ENCODE measurements around the gene OR5T2. TPM values are rescaled to one million over a fixed set of nuclear protein-coding genes. Genes with fewer than 3 reads are reported as not detected.

The OR5T2 gene
- not detected in 2 replicates for total RNA-seq

GRCh38 chr11:56234155-56234554 lies at the start of gene OR5T2:
TSS of gene OR5T2 (minus strand) at chr11:56234255. CDS start at chr11:56233062, 1,193 bp downstream.

GRCh38 chr11:56273854-56274253 lies 39.8 kb upstream of the OR5T2 start, which contains the start of gene OR5T1:
TSS of gene OR5T1 (plus strand) at chr11:56274154. CDS start at chr11:56275639, 1,485 bp downstream.

GRCh38 chr11:56251954-56252353 lies 17.9 kb upstream of the OR5T2 start, which contains the start of gene OR5T3:
TSS of gene OR5T3 (plus strand) at chr11:56252254. CDS start at chr11:56252254, 0 bp downstream.

Other genes with a start within 250 kb of the OR5T2 start
- not detected in 2 replicates for gene OR5F1, start 239.6 kb downstream of the OR5T2 start, total RNA-seq
- not detected in 2 replicates for gene OR5AS1, start 206.6 kb downstream of the OR5T2 start, total RNA-seq
- gene OR8I2, start 140.9 kb downstream of the OR5T2 start, total RNA-seq, result not detected in 2 replicates
- gene OR8H2, start 130.6 kb downstream of the OR5T2 start, total RNA-seq, result not detected in 2 replicates
- not detected in 2 replicates for gene OR8H3, start 111.9 kb downstream of the OR5T2 start, total RNA-seq
- gene OR8J3, start 94.1 kb downstream of the OR5T2 start, total RNA-seq, result not detected in 2 replicates
- gene OR8K5, start 73.9 kb downstream of the OR5T2 start, total RNA-seq, result not detected in 2 replicates
- gene OR5J2, start 57.6 kb downstream of the OR5T2 start, total RNA-seq, result not detected in 2 replicates
- gene OR5T3, start 18.0 kb upstream of the OR5T2 start, total RNA-seq, result not detected in 2 replicates
- not detected in 2 replicates for gene OR5T1, start 39.9 kb upstream of the OR5T2 start, total RNA-seq
- not detected in 2 replicates for gene OR8H1, start 58.0 kb upstream of the OR5T2 start, total RNA-seq
- not detected in 2 replicates for gene OR8K3, start 80.9 kb upstream of the OR5T2 start, total RNA-seq
- not detected in 2 replicates for gene OR8K1, start 111.8 kb upstream of the OR5T2 start, total RNA-seq
- gene OR8J1, start 120.0 kb upstream of the OR5T2 start, total RNA-seq, result not detected in 2 replicates
- gene OR8U1, start 141.4 kb upstream of the OR5T2 start, total RNA-seq, result not detected in 2 replicates
- not detected in 2 replicates for gene OR5AL1, start 178.4 kb upstream of the OR5T2 start, total RNA-seq
- not detected in 2 replicates for gene OR5M3, start 239.1 kb upstream of the OR5T2 start, total RNA-seq

Measured in smooth muscle cell of trachea (primary cell).